SK-N-SH (cell line): ENCODE measurements around the gene MLLT6. TPM values are rescaled to one million over a fixed set of nuclear protein-coding genes. Genes with fewer than 3 reads are reported as not detected.

Source experiments
- CTCF ChIA-PET: fragments of 300-600, 350-600 bp; formaldehyde crosslinking; extraction: SDS; loops from one replicate; lab custom pipeline; 2021; lab: Yijun Ruan, JAX
- POLR2A ChIA-PET: fragments of 350-600 bp; sonication (Branson Sonifier 250); formaldehyde crosslinking; extraction: SDS; loops from one replicate; lab custom pipeline; 2020; ENCODE audit warnings: antibody characterized with exemption, inconsistent platforms; lab: Yijun Ruan, JAX
- DNase-seq: peaks from one replicate; pipeline ENCODE4 v3.0.0; 2012
- H2AFZ ChIP-seq: fragments of 200-600 bp; sonication (generic); 2 replicates; pipeline ENCODE4 v1.8.1; 2016; ENCODE audit warnings: antibody characterized with exemption, mild to moderate bottlenecking, low read depth
- H3F3A ChIP-seq: fragments of 200-600 bp; sonication (generic); replicated peaks from 2 replicates; pipeline ENCODE3; 2016; ENCODE audit warnings: antibody characterized with exemption, mild to moderate bottlenecking; ENCODE audit not compliant: insufficient read depth
- H3K27ac ChIP-seq, 2 experiments: fragments of 200-500 bp in 1 of 2; fragments of 200-600 bp in 1 of 2; sonication (Bioruptor generic) in 1 of 2; sonication (generic), shearing (Covaris generic) in 1 of 2; 2 replicates each; pipeline versions ENCODE4 v1.5.1 to v1.6.1; 2014 to 2016; ENCODE audit warnings: low read depth in 2 of 2, inconsistent platforms in 1 of 2, low read length in 1 of 2, mild to moderate bottlenecking in 1 of 2, mixed read lengths in 1 of 2
- H3K27me3 ChIP-seq: fragments of 200-600 bp; sonication (generic), shearing (Covaris generic); 2 replicates; pipeline ENCODE4 v1.6.1; 2016; ENCODE audit warnings: mixed run types; ENCODE audit not compliant: insufficient read depth
- H3K36me3 ChIP-seq, 2 experiments: fragments of 200-500 bp in 1 of 2; fragments of 200-600 bp in 1 of 2; sonication (Bioruptor generic) in 1 of 2; sonication (generic) in 1 of 2; replicated peaks in 1 of 2; 2 replicates each; pipeline versions ENCODE3 to v1.5.1; 2014 to 2016; ENCODE audit warnings: low read length in 1 of 2, mild to moderate bottlenecking in 1 of 2; ENCODE audit not compliant: insufficient read depth in 2 of 2, control insufficient read depth in 1 of 2
- H3K4me1 ChIP-seq, 2 experiments: fragments of 200-500 bp in 1 of 2; fragments of 200-600 bp in 1 of 2; sonication (Bioruptor generic) in 1 of 2; sonication (generic), shearing (Covaris generic) in 1 of 2; 2 replicates each; pipeline versions ENCODE4 v1.5.1 to v1.6.1; 2014 to 2016; ENCODE audit warnings: low read depth in 1 of 2, low read length in 1 of 2, mixed run types in 1 of 2; ENCODE audit not compliant: insufficient read depth in 2 of 2, control insufficient read depth in 1 of 2
- H3K4me2 ChIP-seq: fragments of 200-600 bp; sonication (generic), shearing (Covaris generic); 2 replicates; pipeline ENCODE4 v1.6.1; 2017; ENCODE audit warnings: mixed run types
- H3K4me3 ChIP-seq, 2 experiments: fragments of 200-500 bp in 1 of 2; fragments of 200-600 bp in 1 of 2; sonication (Bioruptor generic) in 1 of 2; sonication (generic), shearing (Covaris generic) in 1 of 2; 2 replicates each; pipeline versions ENCODE4 v1.5.1 to v1.8.1; 2014 to 2016; ENCODE audit warnings: low read depth in 2 of 2, inconsistent platforms in 1 of 2, low read length in 1 of 2, mild to moderate bottlenecking in 1 of 2, mixed read lengths in 1 of 2, moderate library complexity in 1 of 2
- H3K79me2 ChIP-seq: fragments of 200-600 bp; sonication (generic); 2 replicates; pipeline ENCODE4 v1.8.1; 2017; ENCODE audit warnings: mild to moderate bottlenecking; ENCODE audit not compliant: insufficient read depth
- H3K9ac ChIP-seq: fragments of 200-600 bp; sonication (generic); 2 replicates; pipeline ENCODE4 v1.6.1; 2017; ENCODE audit warnings: mixed run types
- H3K9me2 ChIP-seq: fragments of 200-600 bp; sonication (generic); 2 replicates; pipeline ENCODE4 v1.6.1; 2017; ENCODE audit warnings: mixed run types
- H3K9me3 ChIP-seq: fragments of 200-600 bp; sonication (generic); 2 replicates; pipeline ENCODE4 v1.6.1; 2017; ENCODE audit warnings: mixed run types, mild to moderate bottlenecking, moderate library complexity
- H4K20me1 ChIP-seq: fragments of 200-600 bp; sonication (generic); 2 replicates; pipeline ENCODE4 v1.6.1; 2017; ENCODE audit warnings: mild to moderate bottlenecking, mixed run types; ENCODE audit not compliant: insufficient read depth
- ELF1 ChIP-seq: IDR thresholded peaks from 2 replicates; pipeline ENCODE4 v1.4.0; 2012
- EP300 ChIP-seq, 2 experiments: IDR thresholded peaks; 2 replicates each; pipeline versions ENCODE4 v1.4.0 to v1.6.1; 2012; ENCODE audit warnings: borderline replicate concordance in 1 of 2, low read depth in 1 of 2, low read length in 1 of 2
- GABPA ChIP-seq: IDR thresholded peaks from 2 replicates; pipeline ENCODE4 v1.4.0; 2012; ENCODE audit warnings: low read depth, mild to moderate bottlenecking
- MXI1 ChIP-seq: IDR thresholded peaks from 2 replicates; pipeline ENCODE4 v1.6.1; 2012; ENCODE audit warnings: mild to moderate bottlenecking, low read depth, low read length, improper control_type of control experiment
- NFIC ChIP-seq: IDR thresholded peaks from 2 replicates; pipeline ENCODE4 v1.4.0; 2012; ENCODE audit warnings: borderline replicate concordance
- RCOR1 ChIP-seq: fragments of 150-350 bp; IDR thresholded peaks from 2 replicates; pipeline ENCODE4 v1.6.1; 2017; ENCODE audit warnings: antibody characterized with exemption, low read length
- REST ChIP-seq: IDR thresholded peaks from 2 replicates; pipeline ENCODE4 v1.6.1; 2012; ENCODE audit warnings: mild to moderate bottlenecking, low read depth, low read length, moderate library complexity
- SMC3 ChIP-seq: IDR thresholded peaks from 2 replicates; pipeline ENCODE4 v1.6.1; 2012; ENCODE audit warnings: low read depth, low read length, improper control_type of control experiment
- TAF1 ChIP-seq: IDR thresholded peaks from 2 replicates; pipeline ENCODE4 v1.6.1; 2012; ENCODE audit warnings: low read depth, mild to moderate bottlenecking, low read length, moderate library complexity, borderline replicate concordance
- TEAD4 ChIP-seq: IDR thresholded peaks from 2 replicates; pipeline ENCODE4 v1.4.0; 2012; ENCODE audit warnings: mild to moderate bottlenecking, borderline replicate concordance; ENCODE audit not compliant: insufficient read depth
- YY1 ChIP-seq: IDR thresholded peaks from 2 replicates; pipeline ENCODE4 v1.4.0; 2012; ENCODE audit warnings: low read depth, mild to moderate bottlenecking
- ZBTB33 ChIP-seq: IDR thresholded peaks from 2 replicates; pipeline ENCODE4 v1.4.0; 2012; ENCODE audit warnings: low read depth, borderline replicate concordance
- WGBS: methylation state at CpG from one replicate; pipeline ENCODE4 v1.1.6; 2017; ENCODE audit warnings: low lambda C conversion rate; 5-methylcytosine and 5-hydroxymethylcytosine counted together
- polyA plus RNA-seq, 3 experiments: library from polyadenylated mRNA; depleted of rRNA; stranded (reverse); fragments of >200 nt; gene quantifications; 2 replicates each; pipeline ENCODE4 v1.2.3, GENCODE V29; 2012
- TF ChIP-seq, protein P1 (sequence below): IDR thresholded peaks from 2 replicates; pipeline ENCODE4 v1.4.0; 2012; ENCODE audit warnings: low read depth
- TF ChIP-seq, protein P2 (sequence below): fragments of 150-350 bp; IDR thresholded peaks from 2 replicates; pipeline ENCODE4 v1.6.1; 2016; ENCODE audit warnings: mild to moderate bottlenecking, low read depth, low read length
- TF ChIP-seq, protein P3 (sequence below): IDR thresholded peaks from 2 replicates; pipeline ENCODE4; 2012

The MLLT6 gene
- polyA plus RNA-seq, 1 of the 3 experiments (the other 2 are of a cell fraction) = 41.5 TPM

GRCh38 chr17:38685491-38685890 is 19.6 kb upstream of the MLLT6 start:
- TF ChIP-seq, protein P1, sequence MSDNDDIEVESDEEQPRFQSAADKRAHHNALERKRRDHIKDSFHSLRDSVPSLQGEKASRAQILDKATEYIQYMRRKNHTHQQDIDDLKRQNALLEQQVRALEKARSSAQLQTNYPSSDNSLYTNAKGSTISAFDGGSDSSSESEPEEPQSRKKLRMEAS = no peak
- TF ChIP-seq TEAD4 = no peak
- no peak for TF ChIP-seq ZBTB33
- TF ChIP-seq, protein P2, sequence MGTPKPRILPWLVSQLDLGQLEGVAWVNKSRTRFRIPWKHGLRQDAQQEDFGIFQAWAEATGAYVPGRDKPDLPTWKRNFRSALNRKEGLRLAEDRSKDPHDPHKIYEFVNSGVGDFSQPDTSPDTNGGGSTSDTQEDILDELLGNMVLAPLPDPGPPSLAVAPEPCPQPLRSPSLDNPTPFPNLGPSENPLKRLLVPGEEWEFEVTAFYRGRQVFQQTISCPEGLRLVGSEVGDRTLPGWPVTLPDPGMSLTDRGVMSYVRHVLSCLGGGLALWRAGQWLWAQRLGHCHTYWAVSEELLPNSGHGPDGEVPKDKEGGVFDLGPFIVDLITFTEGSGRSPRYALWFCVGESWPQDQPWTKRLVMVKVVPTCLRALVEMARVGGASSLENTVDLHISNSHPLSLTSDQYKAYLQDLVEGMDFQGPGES = no peak
- no peak for TF ChIP-seq YY1
- TF ChIP-seq GABPA = no peak
- no peak for TF ChIP-seq SMC3
- no peak for TF ChIP-seq MXI1
- TF ChIP-seq RCOR1 = no peak
- TF ChIP-seq TAF1 = no peak
- no peak for TF ChIP-seq NFIC
- no peak for TF ChIP-seq EP300 (IDR thresholded peaks at IDR 0.05; ENCODE audit: borderline replicate concordance in 1 of 2, low read depth in 1 of 2, low read length in 1 of 2)
- TF ChIP-seq ELF1 = no peak
- no peak for TF ChIP-seq REST
- TF ChIP-seq, protein P3, sequence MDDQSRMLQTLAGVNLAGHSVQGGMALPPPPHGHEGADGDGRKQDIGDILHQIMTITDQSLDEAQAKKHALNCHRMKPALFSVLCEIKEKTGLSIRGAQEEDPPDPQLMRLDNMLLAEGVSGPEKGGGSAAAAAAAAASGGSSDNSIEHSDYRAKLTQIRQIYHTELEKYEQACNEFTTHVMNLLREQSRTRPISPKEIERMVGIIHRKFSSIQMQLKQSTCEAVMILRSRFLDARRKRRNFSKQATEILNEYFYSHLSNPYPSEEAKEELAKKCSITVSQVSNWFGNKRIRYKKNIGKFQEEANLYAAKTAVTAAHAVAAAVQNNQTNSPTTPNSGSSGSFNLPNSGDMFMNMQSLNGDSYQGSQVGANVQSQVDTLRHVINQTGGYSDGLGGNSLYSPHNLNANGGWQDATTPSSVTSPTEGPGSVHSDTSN = no peak
- DNase-seq = no peak
- H3K79me2 ChIP-seq = no peaks in the 10 kb centered on the region
- no peak overlapping the region for H3K4me3 ChIP-seq
- no peak overlapping the region for H2AFZ ChIP-seq
- CTCF ChIA-PET = interaction anchor here (0.6 to 1.2 kb wide), 3 partner anchors 8 to 50 kb away, joined by 3 to 7 read pairs (median 3); no protein-coding TSS in a partner anchor
- no peak overlapping the region for H3K4me2 ChIP-seq
- H3K9ac ChIP-seq = no peak overlapping the region
- H3K27ac ChIP-seq = no peak overlapping the region
- POLR2A ChIA-PET = no interaction called here
- H3F3A ChIP-seq = peaks cover 9% of the 10 kb centered on the region
- H3K36me3 ChIP-seq = no peaks in the 10 kb centered on the region
- H3K9me3 ChIP-seq = no peaks in the 10 kb centered on the region
- H4K20me1 ChIP-seq = no peaks in the 10 kb centered on the region
- no peaks in the 10 kb centered on the region for H3K9me2 ChIP-seq
- no peaks in the 10 kb centered on the region for H3K27me3 ChIP-seq
- H3K4me1 ChIP-seq = no peaks in the 10 kb centered on the region
- 92% methylated on average over 12 of the region's 12 CpGs for WGBS
